KOPT-K1 (cell line): ENCODE data around the gene ANXA6.

Experiments
- H3K27ac ChIP-seq: fragments of 200-600 bp; sonication (generic); 2 replicates; pipeline ENCODE4 v1.5.1; 2016; ENCODE audit warnings: antibody characterized with exemption, mild to moderate bottlenecking, low read depth, low read length; ENCODE audit not compliant: poor library complexity, severe bottlenecking
- H3K36me3 ChIP-seq: fragments of 200-600 bp; sonication (generic); 2 replicates; pipeline ENCODE4 v1.5.1; 2017; ENCODE audit warnings: antibody characterized with exemption, mild to moderate bottlenecking, low read length, moderate library complexity; ENCODE audit not compliant: insufficient read depth
- H3K9me3 ChIP-seq: fragments of 200-600 bp; sonication (generic); 2 replicates; pipeline ENCODE4 v1.5.1; 2017; ENCODE audit warnings: antibody characterized with exemption, low read length, mild to moderate bottlenecking; ENCODE audit not compliant: insufficient read depth, poor library complexity, severe bottlenecking

ANXA6 gene

GRCh38 chr5:151071021-151071420 lies 86.6 kb downstream of the ANXA6 start:
- Histone ChIP-seq H3K9me3 (no peaks in the 10 kb centered on the region), H3K27ac (no peak overlapping the region), H3K36me3 (peaks cover 20% of the 10 kb centered on the region)

GRCh38 chr5:151070449-151070848 lies 87.1 kb downstream of the ANXA6 start:
- Histone ChIP-seq H3K27ac (no peak overlapping the region), H3K36me3 (peaks cover 20% of the 10 kb centered on the region), H3K9me3 (no peaks in the 10 kb centered on the region)

GRCh38 chr5:151068433-151069197 lies 89.0 kb downstream of the ANXA6 start:
- Histone ChIP-seq H3K9me3 (no peaks in the 10 kb centered on the region), H3K36me3 (peaks cover 21% of the 10 kb centered on the region), H3K27ac (peak overlapping the region; percentile 10)

GRCh38 chr5:151067632-151068432 lies 89.7 kb downstream of the ANXA6 start:
- Histone ChIP-seq H3K36me3 (peaks cover 29% of the 10 kb centered on the region), H3K27ac (no peak overlapping the region), H3K9me3 (no peaks in the 10 kb centered on the region)

GRCh38 chr5:151066920-151067319 lies 90.7 kb downstream of the ANXA6 start:
- H3K27ac ChIP-seq = no peak overlapping the region
- H3K36me3 ChIP-seq = peaks cover 38% of the 10 kb centered on the region
- no peaks in the 10 kb centered on the region for H3K9me3 ChIP-seq

- Histone ChIP-seq H3K36me3 (peaks cover 40% of the 10 kb centered on the region), H3K27ac (no peak overlapping the region), H3K9me3 (no peaks in the 10 kb centered on the region)
Measured at GRCh38 chr5:151065609-151066008, 92.0 kb downstream of the ANXA6 start.

- H3K9me3 ChIP-seq = no peaks in the 10 kb centered on the region
- H3K27ac ChIP-seq = no peak overlapping the region
- H3K36me3 ChIP-seq = peaks cover 44% of the 10 kb centered on the region
Measured at GRCh38 chr5:151064916-151065499, 92.6 kb downstream of the ANXA6 start.

GRCh38 chr5:151063142-151063989 lies 94.2 kb downstream of the ANXA6 start:
- Histone ChIP-seq H3K36me3 (peaks cover 60% of the 10 kb centered on the region), H3K27ac (no peak overlapping the region), H3K9me3 (no peaks in the 10 kb centered on the region)

- peaks cover 68% of the 10 kb centered on the region for H3K36me3 ChIP-seq
- no peaks in the 10 kb centered on the region for H3K9me3 ChIP-seq
- H3K27ac ChIP-seq = no peak overlapping the region
Measured at GRCh38 chr5:151062405-151063141, 95.0 kb downstream of the ANXA6 start.

GRCh38 chr5:151060742-151061141 lies 96.8 kb downstream of the ANXA6 start:
- Histone ChIP-seq H3K36me3 (peaks cover 79% of the 10 kb centered on the region), H3K9me3 (no peaks in the 10 kb centered on the region), H3K27ac (no peak overlapping the region)

GRCh38 chr5:151058891-151059489 lies 98.6 kb downstream of the ANXA6 start:
- Histone ChIP-seq H3K27ac (no peak overlapping the region), H3K36me3 (peaks cover 94% of the 10 kb centered on the region), H3K9me3 (no peaks in the 10 kb centered on the region)

GRCh38 chr5:151058301-151058700 lies 99.3 kb downstream of the ANXA6 start:
- H3K27ac ChIP-seq = no peak overlapping the region
- peaks cover 97% of the 10 kb centered on the region for H3K36me3 ChIP-seq
- H3K9me3 ChIP-seq = no peaks in the 10 kb centered on the region

GRCh38 chr5:151056379-151057325 lies 100.9 kb downstream of the ANXA6 start:
- Histone ChIP-seq H3K27ac (no peak overlapping the region), H3K9me3 (no peaks in the 10 kb centered on the region), H3K36me3 (peaks cover 93% of the 10 kb centered on the region)
